HK-2 (cell line): ENCODE data around the gene KIF17.
"Not testable (repeated sequence)": the region's sequence is repeated elsewhere in the genome, so short reads cannot be mapped to it uniquely, and the experiment has no call there.

Source experiments
- DNase-seq: peaks from one replicate; pipeline ENCODE4 v3.0.0-alpha.2; 2018; ENCODE audit not compliant: unreplicated experiment

Gene KIF17

DNA sequence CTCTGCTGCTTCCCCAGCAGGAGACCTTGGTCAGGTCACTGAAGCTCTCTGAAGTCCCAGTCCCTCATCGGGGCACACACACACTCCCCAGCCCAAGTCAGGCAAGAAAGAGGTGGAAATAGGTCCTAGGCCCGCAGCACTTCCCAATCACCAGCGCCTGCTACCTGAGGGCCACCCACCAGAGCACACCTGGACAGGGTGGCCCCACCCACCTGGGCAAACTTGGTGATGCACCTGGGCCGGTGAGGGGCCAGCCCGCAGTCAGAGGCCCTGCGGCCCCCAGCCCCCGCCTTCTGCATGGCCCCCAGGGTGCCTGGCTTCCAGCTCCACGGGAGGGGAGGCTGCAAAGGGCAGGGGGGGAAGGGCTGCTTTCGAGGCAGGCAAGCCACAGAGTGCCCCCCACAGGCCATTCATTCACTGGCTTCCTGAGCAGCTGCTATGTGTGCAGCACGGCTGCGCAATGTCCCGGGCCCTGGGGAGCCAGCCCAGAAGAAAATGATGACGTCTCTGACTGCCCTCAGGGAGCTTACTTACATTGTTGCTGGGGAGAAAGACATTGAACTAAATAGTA, 10.0 kb upstream of the KIF17 start:
- no peak for DNase-seq

DNA sequence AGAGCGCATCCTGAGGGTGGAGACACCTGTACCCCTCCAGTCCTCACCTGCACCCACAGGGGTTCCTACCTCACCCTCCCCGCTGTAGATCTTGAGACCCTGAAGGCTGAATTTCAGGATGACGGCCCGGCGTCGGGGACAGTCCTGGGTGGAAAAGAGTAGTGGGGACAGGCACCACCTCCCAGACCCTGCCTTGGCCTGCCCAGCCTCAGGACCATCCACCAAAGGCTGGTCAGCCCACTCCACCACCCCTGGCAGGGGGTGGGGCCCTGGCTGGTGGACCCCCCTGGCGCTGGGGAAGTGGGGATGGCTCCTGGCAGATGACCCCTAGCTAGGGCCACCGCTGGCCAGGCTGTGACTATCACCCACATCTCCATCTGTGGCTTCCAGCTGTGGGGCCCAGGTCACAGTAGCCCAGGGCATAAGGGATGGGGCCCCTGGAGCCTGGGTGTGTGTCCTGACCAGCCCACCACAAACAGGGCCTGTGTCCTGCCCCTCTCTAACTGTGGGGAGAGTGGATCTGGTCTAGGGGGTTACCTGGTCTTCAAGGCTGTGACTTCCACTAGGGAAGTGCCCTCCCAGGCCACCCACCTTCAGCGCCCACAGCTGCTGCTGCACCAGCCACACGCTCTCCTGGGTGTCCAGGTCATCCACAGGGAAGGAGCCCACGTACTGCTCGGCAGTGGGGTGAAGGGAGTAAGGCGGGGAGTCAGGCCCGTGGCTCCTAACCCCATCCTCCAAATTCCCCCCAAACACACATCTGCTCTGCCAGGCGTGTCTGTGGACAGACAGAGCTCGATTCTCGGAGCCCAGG, 9.3 kb upstream of the KIF17 start:
- no peak for DNase-seq

DNA sequence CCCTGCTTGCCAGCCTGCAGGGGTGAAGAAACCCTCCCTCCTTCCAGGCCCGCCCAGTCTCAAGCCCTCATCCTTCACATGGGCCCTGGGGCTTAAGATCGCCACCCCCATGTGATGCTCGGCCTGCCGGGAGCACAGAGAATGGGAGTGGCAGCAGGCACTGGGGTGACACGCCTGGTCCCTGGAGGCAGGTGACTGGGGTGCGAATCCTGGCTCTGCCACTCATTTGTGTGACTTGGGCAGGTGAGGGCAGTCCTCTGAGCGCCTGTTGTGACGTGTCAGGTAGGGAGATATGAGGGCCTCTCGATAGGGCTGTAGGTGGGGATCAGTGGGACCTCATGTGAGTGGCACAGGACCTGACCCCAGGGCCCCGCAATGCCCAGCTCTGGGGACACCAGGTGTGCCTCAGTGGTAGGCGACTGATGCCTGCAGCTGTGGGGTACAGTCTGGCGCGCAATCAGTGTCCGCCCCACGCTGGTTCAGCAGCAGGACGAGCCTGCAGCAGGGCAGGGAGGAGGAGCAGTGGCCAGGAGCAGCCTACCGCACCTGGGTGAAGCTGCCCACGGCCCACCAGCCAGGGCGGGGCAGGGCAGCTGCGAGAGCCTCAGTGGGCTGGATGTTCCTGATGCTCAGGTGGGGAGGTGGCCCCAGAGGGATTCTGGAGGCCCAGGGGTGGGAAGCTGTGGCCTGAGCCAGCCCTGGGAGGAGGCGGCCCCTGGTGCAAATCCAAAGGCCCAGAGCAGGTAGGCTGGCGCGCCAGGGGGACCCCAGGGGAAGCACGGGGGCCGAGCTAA, 8.5 kb upstream of the KIF17 start:
- DNase-seq, result no peak

DNA sequence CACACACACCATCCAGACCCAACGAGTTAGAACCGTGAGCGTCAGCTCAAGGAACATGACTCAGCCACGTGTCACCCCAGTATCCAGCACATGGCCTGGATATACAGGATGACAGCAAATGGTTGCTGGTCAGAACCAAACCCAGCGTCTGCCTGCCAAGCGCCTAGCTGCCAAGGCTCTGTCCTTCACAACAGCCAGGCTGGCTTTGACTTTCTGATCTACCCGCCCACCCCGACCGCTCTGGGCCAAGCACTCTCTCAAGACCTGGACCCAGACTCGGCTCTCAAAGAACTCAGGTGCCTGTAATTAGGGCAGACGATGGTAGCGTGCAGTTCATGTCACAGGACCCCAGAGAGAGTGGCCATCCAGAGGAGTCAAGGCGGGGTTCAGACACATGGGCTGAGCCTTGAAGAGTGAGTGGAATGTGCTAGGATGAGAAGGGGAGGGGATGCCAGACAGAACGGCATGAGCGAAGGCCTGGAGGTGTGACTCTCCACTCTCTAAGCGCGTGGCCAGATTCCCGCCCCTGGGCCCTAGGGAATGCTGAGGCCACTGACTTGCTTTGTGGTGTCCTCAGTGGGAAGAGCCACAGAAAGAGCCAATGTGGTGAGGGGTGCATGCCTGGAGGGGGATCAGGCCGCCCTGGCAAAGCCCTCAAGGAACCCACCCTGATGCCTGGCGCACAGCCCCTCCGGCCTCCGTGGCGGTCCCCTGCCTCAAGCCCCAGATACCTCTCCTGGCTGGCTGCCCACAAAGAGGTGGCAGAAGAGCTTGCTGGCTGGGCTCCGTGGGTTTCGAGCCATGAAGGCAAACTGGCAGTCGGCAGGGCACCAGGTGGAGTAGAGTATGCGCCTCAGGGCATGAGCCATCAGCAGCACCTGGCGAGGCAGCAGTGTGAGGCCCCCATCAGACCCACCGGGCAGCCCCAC, 7.6 kb upstream of the KIF17 start:
- peak; percentile 77 for DNase-seq

DNA sequence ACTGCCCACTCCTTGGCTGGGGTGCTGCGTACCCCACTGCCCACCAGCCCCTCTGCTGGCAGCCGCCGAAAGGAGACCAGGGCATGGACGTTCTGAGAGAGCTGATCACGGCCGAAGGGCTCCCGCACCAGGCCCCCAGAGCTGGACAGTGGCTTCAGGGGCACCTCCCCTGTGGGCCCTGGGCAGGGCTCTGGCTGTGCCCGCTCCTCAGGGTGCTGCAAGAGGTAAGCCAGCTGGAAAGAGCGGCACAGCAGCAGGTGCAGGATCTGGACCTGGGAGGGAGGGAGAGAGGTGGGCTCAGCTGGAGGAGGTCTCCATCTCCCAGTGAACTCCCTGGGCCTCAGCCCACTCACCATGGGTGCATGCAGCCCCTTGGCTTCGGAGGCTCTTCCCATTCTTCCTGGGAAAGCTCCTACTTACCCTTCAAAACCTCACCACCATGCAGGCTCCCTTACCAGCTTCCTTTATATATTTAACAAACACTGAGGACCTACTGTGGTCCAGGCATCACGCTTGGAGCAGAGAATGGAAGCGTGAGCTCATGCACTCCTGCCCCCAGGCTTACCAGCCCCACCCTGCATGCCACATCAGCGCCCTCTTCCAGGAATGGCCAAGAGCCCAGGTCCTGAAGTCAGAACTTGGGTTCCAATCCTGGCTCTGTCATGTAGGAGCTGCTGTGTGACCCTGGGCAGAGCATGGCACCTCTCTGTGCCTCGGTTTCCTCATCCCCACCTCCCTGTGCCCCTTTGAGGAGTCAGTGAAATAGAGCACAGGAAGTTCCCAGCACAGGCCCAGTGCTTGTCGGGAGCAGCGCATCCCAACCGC, 6.8 kb upstream of the KIF17 start:
- DNase-seq, result no peak

DNA sequence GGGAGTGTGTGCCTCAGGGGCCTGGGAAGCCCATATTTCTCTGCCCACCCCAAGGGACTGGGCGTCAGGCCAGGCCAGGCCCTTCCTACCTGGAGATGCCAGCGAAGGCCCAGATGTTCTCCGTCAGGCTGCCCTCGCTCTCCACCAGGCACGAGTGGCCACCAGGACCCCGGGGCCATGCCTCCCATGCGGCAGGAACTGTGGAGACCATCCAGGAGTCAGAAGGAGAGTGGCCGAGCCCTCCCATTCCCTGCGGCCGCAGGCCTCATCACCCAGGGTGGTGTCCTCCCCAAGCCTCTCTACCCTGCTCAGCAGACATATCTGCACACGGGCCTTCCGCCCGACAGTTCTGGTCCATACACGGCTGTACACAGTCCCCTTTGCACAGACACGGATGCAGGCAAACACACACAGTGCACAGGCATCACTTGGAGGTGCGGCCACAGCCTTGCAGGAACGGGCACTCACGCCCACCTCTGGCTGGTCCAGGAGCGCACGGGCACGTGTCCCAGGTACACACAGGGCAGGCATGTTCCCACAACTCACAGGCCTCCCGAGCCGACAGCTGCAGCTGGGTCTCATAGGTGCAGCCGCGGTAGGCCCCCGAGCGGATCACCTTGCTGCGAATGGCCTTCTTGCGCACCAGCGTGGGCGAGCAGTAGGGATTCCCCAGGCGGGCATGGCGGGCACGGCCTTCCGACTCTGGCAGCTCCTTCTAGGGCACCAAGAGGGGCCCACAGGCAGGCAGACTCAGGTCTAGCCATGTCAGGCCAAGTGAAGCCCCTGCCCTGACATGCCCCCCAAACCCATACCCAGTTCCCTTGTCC, 5.9 kb upstream of the KIF17 start:
- no peak for DNase-seq

DNA sequence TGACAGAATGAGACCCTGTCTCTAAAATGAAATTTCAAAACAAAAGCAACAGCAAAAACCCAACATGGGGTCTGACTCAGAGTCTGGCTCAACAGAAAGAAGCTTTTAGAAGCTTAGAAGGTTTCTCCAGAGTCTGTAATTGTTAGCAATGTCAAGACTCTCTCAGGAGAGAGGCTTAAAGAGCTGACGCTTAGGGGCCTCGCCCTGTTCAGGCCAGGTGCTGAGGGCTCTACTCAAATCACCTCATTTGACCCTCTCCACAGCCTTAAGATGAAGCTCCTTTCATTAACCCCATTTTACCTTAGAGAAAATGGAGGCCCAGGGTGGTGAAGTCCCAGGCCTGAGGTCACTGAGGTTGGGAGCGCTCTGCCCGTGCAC, 5.3 kb upstream of the KIF17 start:
- no peak for DNase-seq

DNA sequence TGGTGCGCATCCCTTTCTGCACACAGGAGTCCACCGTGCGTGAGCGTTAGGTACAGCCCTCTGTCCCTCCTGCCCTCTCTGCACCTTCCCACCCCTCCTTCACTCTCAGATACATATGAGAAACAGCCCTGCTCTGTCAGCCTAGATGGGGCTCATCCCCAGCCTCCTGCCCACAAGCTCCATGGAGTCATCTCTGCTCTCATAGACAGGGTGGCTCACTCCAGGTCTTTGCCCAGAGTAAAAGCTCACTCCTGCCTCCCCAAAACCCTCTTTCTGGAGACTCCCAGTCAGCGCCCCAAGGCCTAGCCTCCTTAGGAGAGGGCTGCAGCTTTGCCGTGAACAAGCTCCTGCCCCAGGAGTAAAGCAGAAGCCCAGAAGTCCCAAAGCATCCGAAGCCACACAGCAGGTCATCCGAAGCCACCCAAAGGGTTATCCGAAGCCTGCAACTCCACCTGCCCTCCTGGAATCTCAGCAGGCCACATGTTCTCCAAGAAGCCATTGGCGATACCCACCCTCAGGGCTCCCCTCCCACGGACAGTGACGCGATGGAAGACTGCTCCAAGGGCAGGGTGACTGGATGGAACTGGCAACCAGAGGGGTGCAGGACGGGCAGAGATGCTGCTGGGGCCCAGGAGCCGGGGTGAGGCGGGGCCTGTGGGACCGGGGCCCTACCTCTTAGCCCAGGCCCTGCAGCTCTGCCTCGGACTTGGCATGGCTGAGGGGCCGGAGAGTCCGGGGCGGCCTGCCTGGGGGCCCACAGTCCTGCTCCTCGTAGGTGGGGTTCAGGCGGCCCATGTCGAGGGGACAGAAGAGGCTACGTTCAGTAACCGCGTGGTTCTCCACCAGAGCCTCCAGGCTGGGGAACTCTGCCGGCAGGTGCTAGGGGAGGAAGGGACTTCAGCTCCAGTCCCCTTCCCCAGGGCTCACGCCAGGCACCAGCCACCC, 3.6 kb upstream of the KIF17 start:
- no peak for DNase-seq

DNA sequence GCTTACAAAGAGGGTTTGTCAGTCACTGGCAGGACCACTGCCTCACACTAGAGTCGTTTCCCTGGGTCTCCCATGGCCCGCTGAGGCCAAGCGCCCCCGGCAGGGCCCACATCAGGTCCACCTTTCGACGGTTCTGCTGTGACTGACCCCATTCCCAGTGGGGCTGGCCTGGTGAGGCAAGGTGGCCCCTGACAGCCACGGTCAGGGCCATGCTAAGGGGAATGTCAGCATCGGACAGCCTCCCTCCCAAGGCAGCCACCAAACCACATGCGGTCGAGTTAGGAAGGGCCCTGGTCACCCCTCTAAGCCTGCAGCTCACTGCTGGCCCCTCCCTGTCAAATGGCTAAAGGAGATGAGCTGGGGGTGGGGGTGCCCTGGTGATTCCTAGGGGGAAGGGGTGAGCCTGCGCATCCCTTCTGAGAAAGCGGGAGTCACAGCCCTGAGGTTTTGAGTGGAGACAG, 2.9 kb upstream of the KIF17 start:
- DNase-seq, result no peak

DNA sequence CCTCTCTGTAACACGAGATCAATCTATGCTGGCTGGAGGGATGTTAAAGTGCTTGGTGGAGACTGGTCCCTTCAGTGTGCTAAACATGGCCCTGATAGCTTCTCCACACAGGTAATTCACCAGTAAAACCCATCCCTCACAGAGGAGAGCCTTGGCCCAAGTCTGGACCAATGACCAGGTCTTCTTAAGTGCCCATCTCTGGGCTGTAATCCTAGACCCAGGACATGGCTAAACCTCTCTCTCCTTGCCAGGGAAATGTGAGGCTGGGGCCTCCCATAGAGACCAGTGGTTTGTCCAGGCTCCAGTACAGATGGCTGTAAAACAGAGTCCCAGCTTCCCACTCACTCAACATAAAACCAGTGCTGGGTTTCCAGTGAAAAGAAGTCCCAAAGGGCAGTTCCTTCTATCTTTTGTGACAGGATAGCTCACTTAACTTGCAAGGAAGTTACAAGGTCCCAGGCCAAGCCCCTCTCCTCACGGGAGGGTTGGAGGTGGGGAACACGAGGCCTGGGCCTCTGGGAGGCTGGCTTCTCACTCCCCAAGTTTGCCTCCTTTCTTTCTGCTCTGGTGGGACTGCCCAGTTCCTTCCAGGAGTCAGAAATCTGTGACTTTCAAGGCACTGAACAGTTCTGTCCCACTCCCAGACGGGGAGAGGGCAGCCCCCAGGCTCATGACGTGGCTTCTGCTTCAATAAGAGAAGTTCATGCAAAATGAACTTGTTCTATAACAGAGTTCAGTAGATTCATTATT, 2.2 kb upstream of the KIF17 start:
- DNase-seq, result no peak

DNA sequence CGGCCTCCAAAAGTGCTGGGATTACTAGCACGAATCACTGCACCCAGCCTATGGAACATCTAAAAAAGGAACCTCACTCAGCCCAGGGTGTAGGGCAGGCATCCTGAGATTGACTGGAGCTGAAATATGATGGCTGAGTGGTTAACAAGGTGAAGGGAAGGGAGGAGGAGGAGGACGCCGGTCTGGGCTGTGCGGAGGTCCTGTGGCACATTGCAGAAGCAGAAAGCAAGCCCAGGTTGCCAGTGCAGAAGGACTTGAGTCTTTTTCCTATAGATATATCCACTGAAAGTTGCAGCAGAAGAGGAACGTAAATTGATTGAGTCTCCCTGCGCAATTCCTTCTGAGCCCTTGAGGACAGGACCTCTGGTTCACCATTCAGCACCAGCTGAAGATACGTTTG, 1.5 kb upstream of the KIF17 start:
- DNase-seq, result no peak

DNA sequence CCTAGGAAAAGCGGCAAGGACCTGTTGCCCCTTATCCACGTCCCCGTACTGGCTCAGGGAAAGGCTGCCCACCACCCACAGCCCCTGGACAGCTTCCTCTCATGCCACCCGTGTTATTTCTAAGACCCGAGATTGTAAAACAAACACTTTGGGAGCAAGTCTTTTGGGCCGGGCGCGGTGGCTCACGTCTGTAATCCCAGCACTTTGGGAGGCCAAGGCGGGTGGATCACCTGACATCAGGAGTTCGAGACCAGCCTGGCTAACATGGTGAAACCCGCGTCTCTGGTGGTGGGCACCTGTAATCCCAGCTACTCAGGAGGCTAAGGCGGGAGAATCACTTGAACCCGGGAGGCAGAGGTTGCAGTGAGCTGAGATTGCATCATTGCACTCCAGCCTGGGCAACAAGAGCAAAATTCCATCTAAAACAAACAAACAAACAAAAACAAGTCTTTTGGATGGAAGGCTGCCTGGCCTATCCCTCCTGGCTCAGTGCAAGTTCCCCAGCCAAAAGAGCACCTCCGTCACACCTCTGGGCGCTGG, 606 bp upstream of the KIF17 start:
- DNase-seq, result not testable (repeated sequence)

DNA sequence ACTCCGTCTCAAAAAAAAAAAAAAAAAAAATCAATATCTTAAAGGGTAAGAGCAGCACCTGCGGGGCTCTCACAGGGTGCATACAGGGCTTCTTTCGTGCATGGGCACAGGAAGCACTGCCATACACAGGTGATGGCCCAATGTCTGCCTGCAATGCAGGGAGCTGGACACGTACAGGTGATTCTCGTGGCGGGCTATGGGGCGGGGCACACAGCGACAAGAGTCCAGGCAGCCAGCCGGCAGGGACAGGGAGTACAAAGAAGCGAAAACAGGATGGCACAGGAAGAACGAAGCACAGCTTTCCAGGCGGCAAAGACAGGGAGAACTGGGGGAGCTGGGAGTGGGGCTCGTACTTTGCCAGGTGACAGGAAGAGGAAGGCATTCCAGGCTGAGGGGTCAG, 1.6 kb downstream of the KIF17 start:
- no peak for DNase-seq

DNA sequence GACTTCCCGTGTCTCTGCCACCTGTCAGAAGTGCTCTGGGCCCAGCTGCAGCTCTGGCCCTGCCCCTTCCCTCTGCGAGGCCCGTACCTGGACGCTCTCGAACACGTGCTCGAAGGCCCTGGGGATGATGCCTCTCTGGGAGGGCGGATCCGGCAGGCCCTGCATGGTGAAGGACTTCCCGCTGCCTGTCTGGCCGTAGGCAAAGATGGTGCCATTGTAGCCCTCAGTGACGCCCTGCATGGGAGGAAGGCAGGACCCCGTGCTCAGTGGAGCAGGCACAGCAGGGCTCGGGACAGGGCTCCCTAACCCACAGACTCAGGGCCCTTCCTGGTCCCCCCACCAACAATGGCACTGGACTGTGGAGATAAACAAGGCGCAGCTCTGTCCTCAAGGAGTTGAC, 2.4 kb downstream of the KIF17 start:
- DNase-seq, result no peak

DNA sequence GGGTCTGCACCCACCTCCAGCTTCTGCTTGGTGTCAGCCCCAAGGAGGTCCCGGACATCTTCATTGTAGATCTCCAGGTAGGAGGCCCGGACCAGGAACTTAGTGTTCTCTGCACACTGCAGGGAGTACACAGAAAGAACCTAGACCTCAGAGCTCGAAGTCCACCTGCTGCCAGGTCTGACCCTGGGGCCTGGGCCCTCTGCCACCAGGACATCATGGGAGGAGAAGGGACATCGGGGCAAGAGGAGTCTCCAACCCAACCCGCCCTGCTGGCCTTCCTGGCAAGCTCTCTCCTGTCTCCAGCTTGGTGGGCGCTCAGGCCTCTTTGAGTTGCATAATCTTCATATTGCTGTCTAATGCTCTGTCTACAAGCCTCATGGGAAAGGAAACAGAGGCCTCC, 4.4 kb downstream of the KIF17 start:
- DNase-seq, result no peak

DNA sequence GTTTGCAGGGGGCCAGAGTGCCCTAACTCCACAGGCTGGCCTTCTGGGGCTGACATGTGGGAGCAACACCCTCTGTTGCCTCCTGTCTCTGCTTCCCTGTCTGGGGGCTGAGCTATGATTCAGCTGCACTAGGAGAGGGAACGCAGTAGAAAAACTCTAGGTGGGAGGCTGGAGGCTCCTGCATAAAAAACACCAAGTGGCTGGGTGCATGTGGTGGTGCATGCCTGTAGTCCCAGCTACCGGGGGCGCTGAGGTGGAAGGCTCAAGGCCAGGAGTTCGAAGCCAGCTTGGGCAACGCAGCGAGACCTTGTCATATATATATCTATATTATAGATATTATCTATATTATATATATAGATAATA, 5.6 kb downstream of the KIF17 start:
- DNase-seq, result no peak

DNA sequence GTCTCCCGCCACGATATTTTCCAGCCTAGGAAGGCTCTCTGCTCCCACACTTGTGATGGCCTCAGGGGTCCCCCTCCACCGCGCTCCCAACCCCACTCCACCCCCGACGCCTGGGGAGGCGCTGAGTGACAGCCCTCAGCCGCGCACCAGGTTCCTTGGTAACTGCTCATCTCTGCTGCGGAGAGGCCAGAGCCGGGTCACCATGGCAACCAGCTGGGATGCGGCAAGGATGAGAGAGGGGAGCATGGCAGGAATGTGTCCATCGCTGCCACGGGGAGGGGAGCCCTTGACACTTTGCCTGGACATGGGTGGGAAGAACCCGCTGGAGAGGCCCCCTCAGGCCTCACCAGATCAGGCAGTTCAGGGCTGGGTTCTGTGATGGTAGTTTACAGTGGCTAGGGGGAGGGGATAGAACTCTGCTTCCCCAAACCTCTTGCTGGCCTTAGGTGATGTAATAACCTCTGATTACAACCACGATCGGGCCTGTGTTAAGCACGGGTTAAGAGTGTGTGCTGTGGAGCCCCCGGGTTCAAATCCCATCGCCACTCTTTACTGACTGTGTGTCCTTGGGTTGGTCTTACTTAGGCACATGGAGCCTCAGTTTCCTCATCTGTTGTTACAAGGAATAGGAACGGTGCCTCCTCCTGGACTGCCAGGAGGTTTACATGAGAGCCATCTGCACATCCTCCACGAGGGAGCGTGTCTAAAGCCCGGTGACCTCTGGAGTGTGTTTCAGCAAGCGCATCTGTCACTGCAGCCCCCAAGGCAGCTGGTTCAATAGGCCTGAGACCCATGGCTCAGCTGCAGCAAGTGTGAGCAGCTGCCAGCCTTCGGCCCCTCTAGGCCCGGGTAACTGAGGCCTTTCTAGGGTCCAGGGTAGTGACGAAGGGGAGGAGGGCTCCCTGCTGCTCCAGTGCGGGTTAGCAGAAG, 6.3 kb downstream of the KIF17 start:
- DNase-seq, result no peak
